AG09319 (cell line): ENCODE results near the gene NUP210.

Experiments
- DNase-seq: peaks from one replicate; pipeline ENCODE4 v3.0.0-alpha.2; 2010; ENCODE audit warnings: low read depth; ENCODE audit errors: extremely low read depth
- CTCF ChIP-seq: IDR thresholded peaks from 2 replicates; pipeline ENCODE4 v1.5.1; 2011; ENCODE audit warnings: low read depth, mild to moderate bottlenecking, inconsistent platforms, low read length, moderate library complexity

Gene NUP210

GRCh38 chr3:13269711-13270378, 150.3 kb downstream of the NUP210 start:
- no peak for TF ChIP-seq CTCF

GRCh38 chr3:13268961-13269441, 151.1 kb downstream of the NUP210 start:
- no peak for TF ChIP-seq CTCF
- DNase-seq, result no peak

More at GRCh38 chr3:13269711-13270378, 150.3 kb downstream of the NUP210 start:
- DNase-seq, result no peak

- no peak for TF ChIP-seq CTCF
- no peak for DNase-seq
Observed at GRCh38 chr3:13268120-13268519, 152.0 kb downstream of the NUP210 start.

- no peak for DNase-seq
- TF ChIP-seq CTCF, result no peak
Observed at GRCh38 chr3:13266651-13267362, 153.3 kb downstream of the NUP210 start.
